T-cell (primary cell): ENCODE data around the gene UTP14A. TPM values are rescaled to one million over a fixed set of nuclear protein-coding genes. Genes with fewer than 3 reads are reported as not detected.

ENCODE experiments used
- ATAC-seq, 4 experiments: fragments of 200-7000 bp in 3 of 4; fragments of 150-1000 bp in 1 of 4; cut with Tn5 transposase; replicated peaks in 1 of 4; 1 replicate in 3 of 4; 2 replicates in 1 of 4; pipeline ENCODE4 v1.10.0; 2021; ENCODE audit warnings: moderate library complexity in 3 of 4, mild to moderate bottlenecking in 2 of 4, moderate number of reproducible peaks in 1 of 4
- CTCF ChIA-PET, 2 donors: fragments of 300-600 bp; sonication (Branson Sonifier 250); formaldehyde crosslinking; loops; one replicate each; lab custom pipeline; 2022; ENCODE audit warnings: antibody characterized with exemption in 2 of 2; lab: Charles Lee
- POLR2A ChIA-PET, 2 donors: fragments of 300-600 bp; sonication (Branson Sonifier 250); formaldehyde crosslinking; loops; one replicate each; lab custom pipeline; 2022; ENCODE audit warnings: antibody characterized with exemption in 2 of 2; lab: Charles Lee
- DNase-seq, 35 experiments: peaks; one replicate each; pipeline versions ENCODE4 v3.0.0 to v3.0.0-alpha.2; 2013 to 2023
- H3K27ac ChIP-seq: one replicate; pipeline ENCODE4 v1.5.1; 2013; ENCODE audit warnings: low read length
- H3K27me3 ChIP-seq, 2 experiments: replicated peaks in 1 of 2; 1 replicate in 1 of 2; 2 replicates in 1 of 2; pipeline versions ENCODE4 v1.6.1 to v1.7.0; 2013; ENCODE audit warnings: low read length in 1 of 2, mixed read lengths in 1 of 2; ENCODE audit not compliant: control insufficient read depth in 2 of 2, insufficient read depth in 2 of 2; ENCODE audit errors: extremely low read depth in 1 of 2
- H3K36me3 ChIP-seq, 2 donors: 1 replicate in 1 of 2; 2 replicates in 1 of 2; pipeline versions ENCODE4 v1.6.1 to v1.7.0; 2013; ENCODE audit warnings: low read length in 1 of 2; ENCODE audit not compliant: control insufficient read depth in 2 of 2, insufficient read depth in 1 of 2; ENCODE audit errors: extremely low read depth in 1 of 2
- H3K4me1 ChIP-seq, 2 experiments: 1 replicate in 1 of 2; 2 replicates in 1 of 2; pipeline versions ENCODE4 v1.6.1 to v1.7.0; 2013; ENCODE audit warnings: low read length in 2 of 2, mixed read lengths in 1 of 2; ENCODE audit not compliant: insufficient read depth in 2 of 2, control insufficient read depth in 1 of 2; ENCODE audit errors: extremely low read depth in 1 of 2
- H3K4me3 ChIP-seq, 2 donors: 1 replicate in 1 of 2; 2 replicates in 1 of 2; pipeline versions ENCODE4 v1.5.1 to v1.7.0; 2013; ENCODE audit warnings: mild to moderate bottlenecking in 2 of 2, low read length in 1 of 2, moderate library complexity in 1 of 2; ENCODE audit not compliant: control insufficient read depth in 1 of 2; ENCODE audit errors: extremely low read depth in 1 of 2
- H3K9me3 ChIP-seq: 2 replicates; pipeline ENCODE4 v1.7.0; 2013
- H3K27ac Mint-ChIP-seq, 2 donors: one replicate each; pipeline ENCODE4 v1.8.0; 2020 to 2021; ENCODE audit warnings: mild to moderate bottlenecking in 2 of 2, mixed read lengths in 2 of 2
- H3K27me3 Mint-ChIP-seq, 2 donors: one replicate each; pipeline ENCODE4 v1.8.0; 2021 to 2022; ENCODE audit warnings: mixed read lengths in 2 of 2
- H3K36me3 Mint-ChIP-seq: one replicate; pipeline ENCODE4 v1.8.0; 2021; ENCODE audit warnings: mixed read lengths
- H3K4me1 Mint-ChIP-seq, 3 donors: one replicate each; pipeline ENCODE4 v1.8.0; 2020 to 2022; ENCODE audit warnings: mixed read lengths in 3 of 3, mild to moderate bottlenecking in 1 of 3
- H3K4me3 Mint-ChIP-seq, 3 donors: one replicate each; pipeline ENCODE4 v1.8.0; 2020 to 2022; ENCODE audit warnings: mild to moderate bottlenecking in 3 of 3, mixed read lengths in 3 of 3, moderate library complexity in 3 of 3
- H3K9me3 Mint-ChIP-seq, 3 donors: one replicate each; pipeline ENCODE4 v1.8.0; 2020 to 2022; ENCODE audit warnings: mixed read lengths in 3 of 3
- WGBS: methylation state at CpG from one replicate; pipeline ENCODE4 v1.1.5; 2013; ENCODE audit warnings: missing lambda C conversion rate; ENCODE audit not compliant: insufficient coverage; 5-methylcytosine and 5-hydroxymethylcytosine counted together
- total RNA-seq, 35 experiments: library from RNA in 6 of 35; stranded (reverse) in 6 of 35; fragments of 120-200 nt in 1 of 35; gene quantifications; one replicate each; pipeline versions ENCODE4 v1.2.1 to v1.2.4 and lab custom pipeline; 2013 to 2026

The UTP14A gene
- total RNA-seq, 5 donors from 2014 or later (not counting 1 experiment from before 2014, with no cell fraction given), result 10.7 to 21.7 (median 18.7) TPM

GRCh38 chrX:129976441-129976840 is 70.5 kb downstream of the UTP14A start:
- Histone ChIP-seq H3K4me3 (no peak overlapping the region), H3K4me1 (peaks cover 3 to 14% of the 10 kb centered on the region in 2 experiments), H3K27me3 (no peaks in the 10 kb centered on the region), H3K36me3 (no peaks in the 10 kb centered on the region), H3K9me3 (no peaks in the 10 kb centered on the region), H3K27ac (no peak overlapping the region)
- DNase-seq (no peak), ATAC-seq (no peak)
- Mint-ChIP-seq H3K27me3 (peaks cover 0 to 6% of the 10 kb centered on the region in 2 donors), H3K27ac (no peak overlapping the region), H3K9me3 (no peaks in the 10 kb centered on the region), H3K36me3 (no peaks in the 10 kb centered on the region), H3K4me1 (peaks cover 3 to 21% (median 11%) of the 10 kb centered on the region in 3 donors), H3K4me3 (no peak overlapping the region)
- CTCF ChIA-PET, result interaction anchor here in 1 of 2 donors (0.7 kb wide), 2 partner anchors 23 to 26 kb away, joined by 3 to 8 read pairs; no protein-coding TSS in a partner anchor
- POLR2A ChIA-PET, result interaction anchor here (0.6 to 0.8 kb wide), 3 partner anchors 11 to 87 kb away, joined by 4 to 14 read pairs (median 5); no protein-coding TSS in a partner anchor
- whole genome bisulfite sequencing, result no CpG with 5 or more reads among the region's 5 CpGs

Other genes starting within 250 kb of the UTP14A start
- under 1 TPM in 4 of 5 donors, not detected in 1; 0.20 to 0.84 (median 0.37) TPM for gene XPNPEP2, start 167.2 kb upstream of the UTP14A start, total RNA-seq
- gene SASH3, start 126.2 kb upstream of the UTP14A start, total RNA-seq, result 100 to 1,000 TPM; 102 to 163 (median 142) TPM
- 1 to 10 TPM; 3.3 to 7.9 (median 7.3) TPM for gene ZDHHC9, start 62.3 kb upstream of the UTP14A start, total RNA-seq
- gene BCORL1, start 76.5 kb downstream of the UTP14A start, total RNA-seq, result 10 to 100 TPM in 4 of 5 donors, 1 to 10 TPM in 1; 8.7 to 13.5 (median 12.3) TPM
- gene ELF4, start 204.3 kb downstream of the UTP14A start, total RNA-seq, result 10 to 100 TPM; 30.0 to 35.6 (median 30.6) TPM